HEK293 (cell line): Measurements from ENCODE around the gene KIAA1614.

Experiments used
- ZNF274 ChIP-seq, 2 experiments: fragments of 200-500 bp in 1 of 2; fragments of 450-650 bp in 1 of 2; sonication (Bioruptor generic) in 1 of 2; formaldehyde crosslinking in 1 of 2; IDR thresholded peaks; 2 replicates each; pipeline versions ENCODE4 v1.5.1 to v1.6.1; 2014 to 2016; ENCODE audit warnings: borderline replicate concordance in 1 of 2, inconsistent platforms in 1 of 2, low read length in 1 of 2, missing biosample characterization in 1 of 2, missing genetic modification characterization in 1 of 2
- ZNF623 ChIP-seq: fragments of 450-650 bp; formaldehyde crosslinking; IDR thresholded peaks from 2 replicates; pipeline ENCODE4 v1.5.1; 2016; ENCODE audit warnings: missing biosample characterization, missing genetic modification characterization
- ZNF843 ChIP-seq: fragments of 450-650 bp; formaldehyde crosslinking; IDR thresholded peaks from 2 replicates; pipeline ENCODE4 v1.5.1; 2016; ENCODE audit warnings: missing biosample characterization, missing genetic modification characterization

GRCh38 chr1:180966312-180966711 is 53.6 kb downstream of the KIAA1614 start:
- TF ChIP-seq ZNF274 (IDR thresholded peaks at IDR 0.05; ENCODE audit: low read length) (no peak), ZNF274 (tag by site-specific recombination; IDR thresholded peaks at IDR 0.05; ENCODE audit: borderline replicate concordance) (no peak), ZNF843 (tag by site-specific recombination) (no peak), ZNF623 (tag by site-specific recombination) (no peak)
